Stimulated activated CD4-positive, alpha-beta T cell treated with anti-CD3 and anti-CD28 coated beads, Interleukin-15, amount 100 ng/mL, for 48 hours (primary cell): ENCODE data around the gene YAE1.
"Not testable (repeated sequence)": the region's sequence is repeated elsewhere in the genome, so short reads cannot be mapped to it uniquely, and the experiment has no call there.

Experiments
- DNase-seq, 2 donors: peaks; one replicate each; pipeline ENCODE4 v3.0.0-alpha.2; 2020; ENCODE audit warnings: low read depth in 2 of 2

YAE1 gene, protein sequence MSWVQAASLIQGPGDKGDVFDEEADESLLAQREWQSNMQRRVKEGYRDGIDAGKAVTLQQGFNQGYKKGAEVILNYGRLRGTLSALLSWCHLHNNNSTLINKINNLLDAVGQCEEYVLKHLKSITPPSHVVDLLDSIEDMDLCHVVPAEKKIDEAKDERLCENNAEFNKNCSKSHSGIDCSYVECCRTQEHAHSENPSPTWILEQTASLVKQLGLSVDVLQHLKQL

GRCh38 chr7:39566023-39566921, at the start of gene YAE1:
Gene YAE1, plus strand, starts transcription at chr7:39566404. Its CDS starts 15 bp downstream, at chr7:39566419.
- DNase-seq: peak; percentile 64 to 78

DNA sequence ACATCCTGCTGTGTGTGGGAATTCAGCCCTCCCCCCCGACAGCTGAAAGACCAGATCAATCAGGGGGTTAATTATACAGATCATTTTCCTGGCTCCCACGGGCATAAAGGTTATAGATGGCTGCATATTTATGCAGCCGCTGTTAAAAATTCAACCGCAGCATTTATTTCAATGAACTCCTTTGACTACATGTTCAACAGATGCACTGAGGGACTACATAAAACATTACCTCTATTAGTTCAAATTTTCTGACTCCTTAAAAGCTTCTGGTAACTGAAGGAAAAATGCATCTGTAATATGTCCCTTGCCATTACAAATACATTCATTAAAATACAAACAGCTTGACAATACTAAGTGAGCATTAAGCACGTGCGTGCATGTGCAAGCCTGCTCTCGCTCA, 49.7 kb upstream of the YAE1 start:
- DNase-seq: no peak

GRCh38 chr7:39517240-39517639, 49.0 kb upstream of the YAE1 start:
- DNase-seq: no peak

GRCh38 chr7:39525926-39526325, 40.3 kb upstream of the YAE1 start:
- DNase-seq: no peak

- no peak for DNase-seq
Observed at GRCh38 chr7:39526666-39527065, 39.5 kb upstream of the YAE1 start.

GRCh38 chr7:39527296-39527695, 38.9 kb upstream of the YAE1 start:
- DNase-seq: no peak

GRCh38 chr7:39527951-39528350, 38.3 kb upstream of the YAE1 start:
- no peak for DNase-seq

DNA sequence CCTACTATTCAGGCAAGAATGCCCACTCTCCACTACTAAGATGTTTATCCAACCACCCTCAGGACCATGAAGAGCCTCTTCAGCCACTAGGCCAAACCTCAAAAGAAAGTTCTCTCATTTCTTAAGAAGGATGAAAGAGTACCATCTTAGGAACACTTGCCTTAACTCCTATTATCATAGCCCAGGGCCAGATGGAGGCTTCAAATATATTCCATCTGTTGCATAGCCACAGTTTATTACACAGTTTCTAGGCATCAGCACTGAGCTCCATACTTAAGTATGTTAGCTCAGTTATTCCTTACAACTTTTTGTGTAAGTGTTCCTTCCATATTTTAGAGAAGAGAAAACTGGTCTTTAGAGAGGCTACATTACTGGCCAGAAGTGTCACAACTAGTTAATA, 37.4 kb upstream of the YAE1 start:
- no peak for DNase-seq

DNA sequence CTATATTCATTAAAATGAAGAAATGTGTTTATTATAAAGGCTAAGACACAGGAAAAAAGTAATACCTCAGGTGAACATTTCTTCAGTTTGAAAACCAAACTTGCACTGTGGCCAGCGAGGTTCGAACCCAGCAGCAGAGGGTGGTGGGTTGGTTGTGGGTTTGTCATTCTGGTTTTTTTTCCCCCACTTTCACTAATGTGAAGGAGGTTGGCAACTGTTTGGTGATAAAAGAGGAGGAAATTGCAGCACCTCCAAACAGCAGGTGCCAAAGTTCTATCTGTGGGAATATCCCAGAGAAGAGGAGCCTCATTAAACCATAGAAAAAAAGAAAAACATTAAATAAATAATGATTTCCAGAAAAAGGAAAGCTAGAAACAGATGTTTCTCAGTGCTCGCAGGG, 36.6 kb upstream of the YAE1 start:
- no peak for DNase-seq

- DNase-seq: no peak
Observed at GRCh38 chr7:39530971-39531370, 35.2 kb upstream of the YAE1 start.

DNA sequence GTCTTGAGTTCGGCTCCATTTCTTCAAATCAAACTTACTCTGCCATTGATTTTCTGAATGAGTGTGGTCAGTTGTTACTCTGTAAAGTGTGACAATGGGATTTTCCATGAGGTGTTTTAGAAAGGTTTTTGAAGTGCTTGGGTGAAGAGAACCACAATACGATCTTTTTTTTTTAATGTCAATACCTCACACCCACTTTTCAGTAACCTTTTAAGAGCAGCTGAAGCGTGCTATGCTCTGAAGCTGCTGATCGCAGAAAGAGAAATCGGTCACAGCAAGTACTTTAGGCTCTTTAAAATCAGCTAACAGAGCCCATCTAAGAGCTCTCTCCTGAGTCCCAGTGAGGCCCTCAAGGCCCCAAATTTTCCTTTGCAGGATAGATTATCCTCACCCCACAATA, 34.4 kb upstream of the YAE1 start:
- DNase-seq: no peak

DNA sequence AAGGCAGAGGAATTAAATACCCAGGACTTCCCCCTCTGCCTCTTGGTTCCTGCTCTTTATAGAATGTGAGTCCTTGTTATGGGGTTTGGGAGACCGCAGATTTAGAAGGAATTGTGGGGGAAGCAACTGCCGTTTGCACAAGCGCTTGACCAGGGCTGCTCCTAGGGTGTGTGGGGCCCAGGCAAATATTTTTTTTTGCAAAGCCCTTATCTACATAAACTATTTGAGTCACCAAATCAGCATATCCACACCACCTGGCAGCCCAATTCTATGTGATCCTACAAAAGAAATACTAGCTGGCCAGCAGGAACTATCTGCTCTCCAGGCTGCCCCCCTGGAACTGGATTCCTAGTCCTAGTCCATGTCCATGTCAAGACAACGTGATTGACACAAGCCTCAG, 33.4 kb upstream of the YAE1 start:
- DNase-seq: no peak

- no peak for DNase-seq
Observed at GRCh38 chr7:39534599-39534998, 31.6 kb upstream of the YAE1 start.

DNA sequence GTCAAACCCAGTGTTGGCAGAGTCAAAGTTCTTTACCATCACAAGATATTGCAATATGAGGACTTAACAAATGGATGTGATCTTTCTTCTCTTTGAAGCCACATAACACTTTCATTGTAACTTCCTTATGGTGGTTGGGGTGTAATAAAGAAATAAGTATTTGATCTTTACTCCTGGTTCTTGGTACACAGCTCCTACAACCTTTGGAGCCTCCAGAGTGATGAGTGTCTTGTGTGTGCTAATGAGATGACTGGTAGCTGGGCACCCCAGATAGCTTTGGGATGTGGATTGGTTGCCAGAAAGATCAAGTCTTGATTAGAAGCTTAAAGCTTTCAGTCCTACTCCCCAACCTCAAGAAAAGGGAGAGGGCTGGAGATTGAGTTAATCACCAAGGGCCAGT, 31.1 kb upstream of the YAE1 start:
- no peak for DNase-seq

DNA sequence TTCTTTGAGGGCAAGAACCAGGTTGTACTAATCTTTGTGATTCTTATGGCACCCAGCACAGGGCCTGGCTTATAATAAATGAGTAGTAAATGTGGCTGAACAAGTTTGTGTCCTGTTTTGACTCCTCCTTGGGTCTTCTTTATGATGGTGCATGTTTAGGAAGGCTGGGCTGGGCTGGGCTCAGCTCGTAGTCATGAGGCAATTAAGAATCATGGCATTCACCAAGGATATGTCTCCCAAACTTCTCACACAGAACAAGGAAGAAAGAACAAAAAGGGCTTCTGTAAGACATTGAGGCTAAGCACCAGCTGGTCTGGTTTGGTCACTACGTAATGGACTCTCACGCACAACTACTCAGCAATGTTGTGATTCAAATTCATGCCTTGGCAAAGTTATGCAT, 30.5 kb upstream of the YAE1 start:
- no peak for DNase-seq

GRCh38 chr7:39536951-39537350, 29.3 kb upstream of the YAE1 start:
- no peak for DNase-seq

DNA sequence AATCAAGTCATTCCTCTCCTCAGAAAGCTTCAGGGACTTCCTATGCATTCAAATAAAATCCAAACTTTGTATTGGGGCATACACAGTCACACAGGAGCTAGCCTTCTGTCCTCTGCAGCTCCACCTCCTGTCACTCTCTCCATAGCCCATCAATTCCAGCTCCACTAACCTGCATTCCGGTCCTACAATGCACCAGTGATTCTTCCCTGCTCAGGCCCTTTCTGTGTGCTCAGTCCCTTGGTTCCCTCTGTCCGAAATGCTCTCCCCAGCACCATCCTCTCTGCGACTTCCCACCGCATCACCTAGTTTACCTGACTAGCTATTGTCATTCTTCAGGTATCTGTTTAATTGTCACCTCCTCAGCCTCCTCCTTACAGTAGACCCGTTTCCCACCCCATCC, 26.4 kb upstream of the YAE1 start:
- no peak for DNase-seq

DNA sequence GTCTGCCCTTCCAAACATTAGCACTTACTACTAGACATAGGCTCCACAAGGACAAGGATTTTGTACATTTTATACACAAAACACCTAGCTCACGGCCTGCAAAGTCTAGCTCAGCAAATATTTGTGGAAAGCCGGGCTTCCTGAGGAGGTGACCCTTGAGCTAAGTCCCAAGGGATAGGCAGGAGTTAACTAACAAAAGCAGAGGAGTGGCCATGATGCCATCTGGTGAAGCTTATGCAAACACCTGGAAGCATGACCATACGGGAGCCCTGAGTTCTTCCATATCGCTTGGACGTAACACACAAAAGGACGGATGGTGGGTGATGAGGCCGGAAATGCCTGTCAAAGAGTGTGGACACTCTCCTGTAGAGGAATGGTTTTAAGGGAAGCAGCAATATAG, 25.9 kb upstream of the YAE1 start:
- DNase-seq: no peak

DNA sequence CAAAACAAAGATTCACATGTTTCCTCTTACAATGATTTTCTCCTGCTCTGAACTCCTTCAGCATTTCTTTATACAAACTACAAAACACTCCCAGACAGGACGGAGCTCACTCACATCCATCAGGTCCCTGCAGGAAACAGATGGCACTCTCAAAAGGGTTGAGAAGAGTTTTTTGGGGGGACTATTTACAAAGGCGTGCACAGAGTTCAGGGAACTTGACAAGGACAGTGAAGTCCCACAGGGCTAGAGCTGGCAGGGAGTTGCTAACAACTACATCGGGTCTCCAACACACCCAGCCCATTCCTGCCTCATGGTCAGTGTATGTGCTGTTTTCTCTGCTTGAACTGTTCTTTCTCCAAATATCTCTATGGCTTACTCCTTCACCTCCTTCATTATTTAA, 24.7 kb upstream of the YAE1 start:
- DNase-seq: no peak

GRCh38 chr7:39544774-39545173, 21.4 kb upstream of the YAE1 start:
- not testable (repeated sequence) for DNase-seq

DNA sequence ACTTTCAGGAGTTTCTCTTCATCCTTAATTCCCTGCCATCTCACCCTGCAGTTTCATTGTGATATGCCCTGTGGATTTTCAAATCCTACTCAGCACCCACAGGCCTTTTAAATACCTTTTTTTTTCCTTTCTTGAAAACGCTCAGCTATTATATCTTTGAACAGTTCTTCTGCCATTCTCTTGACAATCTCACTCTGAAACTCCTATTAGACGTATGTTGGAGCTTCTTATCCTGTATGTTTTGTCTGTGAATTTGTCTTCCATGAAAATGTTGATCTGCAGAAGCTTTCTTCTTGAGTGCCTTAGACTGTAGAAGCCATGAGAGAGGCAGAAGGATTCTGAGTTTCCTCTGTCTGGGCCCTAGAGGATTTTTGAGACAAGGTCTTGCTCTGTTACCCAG, 18.9 kb upstream of the YAE1 start:
- no peak for DNase-seq

DNA sequence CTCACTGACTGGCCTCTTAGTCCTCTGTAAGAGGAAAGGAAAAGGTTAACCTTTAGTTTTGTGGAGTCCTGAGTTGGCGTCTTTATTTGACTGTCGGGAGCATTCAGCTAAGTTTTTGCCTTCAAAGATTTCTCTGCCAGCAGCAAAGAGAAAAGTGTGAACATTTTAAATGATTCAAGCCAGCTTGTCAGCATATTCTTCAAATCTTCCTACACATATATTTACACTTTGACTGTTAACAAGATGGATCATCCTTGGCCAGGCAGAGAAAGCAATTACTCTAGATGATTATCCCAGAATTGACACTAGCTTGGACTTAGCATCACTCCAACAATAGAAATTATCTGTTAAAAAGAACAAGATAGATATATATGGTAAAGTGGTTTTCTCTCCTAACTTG, 15.8 kb upstream of the YAE1 start:
- no peak for DNase-seq

DNA sequence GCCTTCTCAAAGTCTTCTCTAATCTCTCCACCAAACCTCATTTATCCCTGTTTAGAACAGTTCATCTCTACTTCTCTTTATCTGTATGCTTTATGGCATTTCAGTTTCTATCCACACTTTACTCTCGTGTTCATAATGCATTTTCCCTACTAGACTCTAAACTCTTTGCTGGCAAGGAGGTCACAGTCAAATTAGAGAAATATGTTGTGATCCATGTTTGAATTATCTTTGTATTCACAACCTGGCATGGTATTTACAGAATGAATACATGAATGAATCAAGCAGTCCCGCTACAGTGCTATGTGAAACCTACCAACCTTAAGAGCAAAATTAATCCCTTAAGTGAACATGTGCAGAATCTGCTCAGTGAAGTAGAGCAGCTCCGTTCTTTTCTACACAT, 12.8 kb upstream of the YAE1 start:
- no peak for DNase-seq
